Kidney epithelial cell (primary cell): ENCODE results near the gene CDH23. TPM values are rescaled to one million over a fixed set of nuclear protein-coding genes. Genes with fewer than 3 reads are reported as not detected.

Experiments
- DNase-seq: peaks from one replicate; pipeline ENCODE4 v3.0.0-alpha.2; 2010; ENCODE audit warnings: low read depth
- H3K27me3 ChIP-seq: 2 replicates; pipeline ENCODE4 v1.6.0; 2011; ENCODE audit warnings: low read length; ENCODE audit not compliant: control insufficient read depth, insufficient read depth
- H3K36me3 ChIP-seq: 2 replicates; pipeline ENCODE4 v1.5.1; 2011; ENCODE audit warnings: low read length; ENCODE audit not compliant: control insufficient read depth, insufficient read depth
- H3K4me3 ChIP-seq: 2 replicates; pipeline ENCODE4 v1.5.1; 2011; ENCODE audit warnings: low read depth, mild to moderate bottlenecking, control low read depth, low read length
- CTCF ChIP-seq: IDR thresholded peaks from 2 replicates; pipeline ENCODE4 v1.5.1; 2011; ENCODE audit warnings: mild to moderate bottlenecking, moderate library complexity, low read length, control low read depth, inconsistent platforms; ENCODE audit not compliant: insufficient read depth, poor library complexity, severe bottlenecking
- total RNA-seq: library from RNA; depleted of rRNA; stranded (reverse); fragments of >200 nt; gene quantifications from 2 replicates; pipeline ENCODE4 v1.2.3, GENCODE V29; 2015

The CDH23 gene
- total RNA-seq, 1 donor from 2014 or later = 0.04 TPM

- no peak for DNase-seq
- H3K4me3 ChIP-seq = no peak overlapping the region
- no peak for TF ChIP-seq CTCF
- H3K36me3 ChIP-seq = no peaks in the 10 kb centered on the region
- H3K27me3 ChIP-seq = peaks cover 14% of the 10 kb centered on the region
Observed at GRCh38 chr10:71448146-71448545, 51.4 kb downstream of the CDH23 start.

GRCh38 chr10:71449026-71449425 is 52.3 kb downstream of the CDH23 start:
- DNase-seq = no peak
- Histone ChIP-seq H3K36me3 (no peaks in the 10 kb centered on the region), H3K27me3 (peaks cover 12% of the 10 kb centered on the region), H3K4me3 (no peak overlapping the region)
- TF ChIP-seq CTCF = no peak

GRCh38 chr10:71451754-71452153 is 55.0 kb downstream of the CDH23 start:
- no peak for DNase-seq
- no peak for TF ChIP-seq CTCF
- Histone ChIP-seq H3K4me3 (no peak overlapping the region), H3K36me3 (no peaks in the 10 kb centered on the region), H3K27me3 (peaks cover 14% of the 10 kb centered on the region)

GRCh38 chr10:71453186-71453585 is 56.5 kb downstream of the CDH23 start:
- no peak overlapping the region for H3K4me3 ChIP-seq
- no peak for TF ChIP-seq CTCF
- H3K36me3 ChIP-seq = no peaks in the 10 kb centered on the region
- H3K27me3 ChIP-seq = peaks cover 21% of the 10 kb centered on the region
- no peak for DNase-seq

GRCh38 chr10:71454347-71454746 is 57.6 kb downstream of the CDH23 start:
- no peak for TF ChIP-seq CTCF
- H3K36me3 ChIP-seq = no peaks in the 10 kb centered on the region
- no peak overlapping the region for H3K4me3 ChIP-seq
- peaks cover 19% of the 10 kb centered on the region for H3K27me3 ChIP-seq
- DNase-seq = no peak

- no peak for DNase-seq
- H3K27me3 ChIP-seq = peaks cover 17% of the 10 kb centered on the region
Observed at GRCh38 chr10:71455035-71455434, 58.3 kb downstream of the CDH23 start.

More at GRCh38 chr10:71455035-71455434, 58.3 kb downstream of the CDH23 start:
- Histone ChIP-seq H3K4me3 (no peak overlapping the region), H3K36me3 (no peaks in the 10 kb centered on the region)
- TF ChIP-seq CTCF = no peak
